ENCODE results near the gene ACACA. TPM values are rescaled to one million over a fixed set of nuclear protein-coding genes. Genes with fewer than 3 reads are reported as not detected.

The ACACA gene
- total RNA-seq, 2 experiments from 2014 or later, result 52.6 to 59.8 TPM

DNA sequence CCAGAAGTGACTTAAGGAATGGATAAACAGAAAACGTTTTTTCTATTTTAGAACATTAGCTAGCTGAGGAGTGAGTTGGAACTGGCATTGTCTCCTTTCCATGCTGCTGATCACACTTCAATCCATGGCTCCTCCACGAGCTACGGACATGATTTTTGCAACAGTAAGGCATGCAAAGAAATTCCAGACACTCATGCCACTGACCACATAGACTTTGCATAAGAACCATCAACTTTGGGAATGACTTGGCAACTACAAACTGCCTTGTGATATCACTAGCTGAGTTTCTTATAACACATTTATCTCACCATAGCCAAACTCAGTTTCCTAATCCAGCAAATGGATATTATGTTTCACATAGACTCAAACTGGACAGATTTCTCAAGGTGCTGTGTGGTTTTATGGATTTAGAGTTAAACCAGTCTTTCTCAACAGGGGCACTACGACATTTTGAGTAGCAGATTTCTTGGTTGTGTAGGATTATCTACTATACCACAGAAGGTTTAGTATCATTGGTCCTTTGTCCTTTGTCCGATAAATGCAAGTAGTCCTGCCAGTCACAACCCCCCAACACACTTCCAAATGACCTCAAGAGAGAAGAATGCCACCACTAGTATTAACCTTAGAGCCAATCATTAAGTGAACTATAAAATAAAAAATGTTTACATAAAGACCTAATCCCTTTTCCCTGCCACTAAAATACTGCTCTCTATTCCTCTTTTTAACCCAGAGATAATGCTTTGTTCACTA, 79.1 kb downstream of the ACACA start:
- no peak overlapping the region for H3K27ac Mint-ChIP-seq
- H3K4me1 Mint-ChIP-seq (ENCODE audit: low read depth), result no peaks in the 10 kb centered on the region
- intact Hi-C loops (cut with micrococcal nuclease), result no loop called here
- CTCF ChIA-PET, result no interaction called here
- no peaks in the 10 kb centered on the region for H3K27me3 Mint-ChIP-seq (ENCODE audit: low read depth)
- H3K36me3 Mint-ChIP-seq (ENCODE audit: low read depth), result peaks cover 22% of the 10 kb centered on the region
- DNase-seq, result no peak
- no peaks in the 10 kb centered on the region for H3K9me3 Mint-ChIP-seq
- H3K4me3 Mint-ChIP-seq, result no peak overlapping the region

DNA sequence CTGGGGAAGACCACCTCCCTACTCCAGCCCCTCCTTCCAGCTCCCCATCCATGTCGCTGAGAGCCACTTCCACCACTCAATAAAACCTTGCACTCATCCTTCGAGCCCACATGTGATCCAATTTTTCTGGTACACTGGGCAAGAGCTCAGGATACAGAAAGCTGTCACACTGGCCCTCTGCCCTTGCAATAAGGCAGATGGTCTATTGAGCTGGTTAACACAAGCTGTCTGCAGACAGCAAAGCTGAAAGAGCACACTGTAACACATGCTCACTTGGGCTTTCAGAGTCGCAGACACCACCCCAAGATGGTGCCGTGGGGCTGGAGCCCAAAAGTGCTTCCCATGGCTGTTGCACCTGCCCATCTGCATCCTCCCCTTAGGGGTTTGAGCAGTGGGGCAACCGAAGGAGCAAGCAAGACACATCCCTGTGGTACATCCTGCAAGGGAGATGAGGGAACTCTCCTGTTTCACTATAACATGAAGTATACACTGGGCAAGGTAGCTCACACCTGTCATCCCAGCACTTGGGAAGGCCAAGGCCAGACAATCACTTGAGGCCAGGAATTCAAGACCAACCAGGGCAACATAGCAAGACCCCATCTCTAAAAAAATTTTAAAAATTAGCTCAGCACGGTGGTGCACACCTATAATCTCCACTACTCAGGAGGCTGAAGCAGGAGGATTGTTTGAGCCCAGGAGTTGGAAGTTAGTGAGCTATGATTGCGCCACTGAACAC, 83.6 kb downstream of the ACACA start:
- H3K4me3 Mint-ChIP-seq, result no peak overlapping the region
- H3K4me1 Mint-ChIP-seq (ENCODE audit: low read depth), result no peaks in the 10 kb centered on the region
- DNase-seq, result no peak
- CTCF ChIA-PET, result no interaction called here
- intact Hi-C loops (cut with micrococcal nuclease), result no loop called here
- peaks cover 25% of the 10 kb centered on the region for H3K36me3 Mint-ChIP-seq (ENCODE audit: low read depth)
- H3K9me3 Mint-ChIP-seq, result no peaks in the 10 kb centered on the region
- no peaks in the 10 kb centered on the region for H3K27me3 Mint-ChIP-seq (ENCODE audit: low read depth)
- H3K27ac Mint-ChIP-seq, result no peak overlapping the region

DNA sequence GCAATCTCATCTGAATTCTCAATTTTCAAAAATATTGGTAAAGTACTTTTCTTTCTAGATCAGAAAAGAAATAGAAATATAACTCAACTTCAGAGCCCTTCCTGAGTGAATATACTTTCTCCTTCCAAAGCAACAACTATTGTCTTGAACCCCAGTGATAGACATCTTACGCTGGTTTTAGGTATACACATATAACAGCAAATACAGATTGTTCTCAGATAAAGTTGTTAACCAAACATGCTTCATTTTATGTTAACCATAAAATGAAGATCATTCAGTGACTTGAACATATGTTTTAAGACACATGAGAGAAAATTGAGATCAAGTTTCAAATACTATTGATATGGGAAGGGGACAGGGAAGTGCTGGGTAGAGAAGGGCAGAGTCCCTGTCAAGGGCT, 84.5 kb downstream of the ACACA start:
- DNase-seq, result no peak
- Mint-ChIP-seq H3K4me1 (ENCODE audit: low read depth) (no peaks in the 10 kb centered on the region), H3K27ac (no peak overlapping the region), H3K9me3 (no peaks in the 10 kb centered on the region), H3K27me3 (ENCODE audit: low read depth) (no peaks in the 10 kb centered on the region), H3K36me3 (ENCODE audit: low read depth) (peaks cover 25% of the 10 kb centered on the region), H3K4me3 (no peak overlapping the region)
- CTCF ChIA-PET, result no interaction called here
- intact Hi-C loops (cut with micrococcal nuclease), result no loop called here

GRCh38 chr17:37318931-37319594, 87.6 kb downstream of the ACACA start:
- Mint-ChIP-seq H3K4me3 (no peak overlapping the region), H3K36me3 (ENCODE audit: low read depth) (peaks cover 23% of the 10 kb centered on the region), H3K4me1 (ENCODE audit: low read depth) (no peaks in the 10 kb centered on the region), H3K27ac (no peak overlapping the region), H3K9me3 (no peaks in the 10 kb centered on the region), H3K27me3 (ENCODE audit: low read depth) (no peaks in the 10 kb centered on the region)
- no peak for DNase-seq
- CTCF ChIA-PET, result no interaction called here
- intact Hi-C loops (cut with micrococcal nuclease), result no loop called here

GRCh38 chr17:37317867-37318266, 88.8 kb downstream of the ACACA start:
- Mint-ChIP-seq H3K36me3 (ENCODE audit: low read depth) (peaks cover 20% of the 10 kb centered on the region), H3K27me3 (ENCODE audit: low read depth) (no peaks in the 10 kb centered on the region), H3K4me3 (no peak overlapping the region), H3K4me1 (ENCODE audit: low read depth) (no peaks in the 10 kb centered on the region), H3K27ac (no peak overlapping the region), H3K9me3 (no peaks in the 10 kb centered on the region)
- DNase-seq, result no peak
- intact Hi-C loops (cut with micrococcal nuclease), result no loop called here
- CTCF ChIA-PET, result no interaction called here

DNA sequence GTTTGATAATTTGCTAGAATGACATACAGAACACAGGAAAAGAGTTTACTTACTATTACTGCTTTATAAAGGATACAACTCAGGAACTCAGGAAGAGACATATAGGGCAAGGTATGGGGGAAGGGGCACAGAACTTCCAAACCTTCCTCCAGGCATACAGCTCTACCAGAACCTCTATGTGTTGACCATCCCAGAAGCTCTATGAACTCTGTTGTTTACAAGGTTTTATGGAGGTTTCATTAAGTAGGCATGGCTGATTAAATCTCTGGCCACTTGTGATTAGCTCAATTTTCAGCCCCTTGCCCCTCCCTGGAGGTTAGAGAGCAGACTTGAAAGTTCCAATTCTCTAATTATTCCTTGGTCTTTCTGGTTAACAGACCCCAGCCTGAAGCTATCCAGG, 91.0 kb downstream of the ACACA start:
- H3K9me3 Mint-ChIP-seq, result no peaks in the 10 kb centered on the region
- no peak for DNase-seq
- H3K4me3 Mint-ChIP-seq, result no peak overlapping the region
- H3K27ac Mint-ChIP-seq, result no peak overlapping the region
- intact Hi-C loops (cut with micrococcal nuclease), result no loop called here
- no peaks in the 10 kb centered on the region for H3K27me3 Mint-ChIP-seq (ENCODE audit: low read depth)
- CTCF ChIA-PET, result no interaction called here
- peaks cover 14% of the 10 kb centered on the region for H3K36me3 Mint-ChIP-seq (ENCODE audit: low read depth)
- H3K4me1 Mint-ChIP-seq (ENCODE audit: low read depth), result no peaks in the 10 kb centered on the region

DNA sequence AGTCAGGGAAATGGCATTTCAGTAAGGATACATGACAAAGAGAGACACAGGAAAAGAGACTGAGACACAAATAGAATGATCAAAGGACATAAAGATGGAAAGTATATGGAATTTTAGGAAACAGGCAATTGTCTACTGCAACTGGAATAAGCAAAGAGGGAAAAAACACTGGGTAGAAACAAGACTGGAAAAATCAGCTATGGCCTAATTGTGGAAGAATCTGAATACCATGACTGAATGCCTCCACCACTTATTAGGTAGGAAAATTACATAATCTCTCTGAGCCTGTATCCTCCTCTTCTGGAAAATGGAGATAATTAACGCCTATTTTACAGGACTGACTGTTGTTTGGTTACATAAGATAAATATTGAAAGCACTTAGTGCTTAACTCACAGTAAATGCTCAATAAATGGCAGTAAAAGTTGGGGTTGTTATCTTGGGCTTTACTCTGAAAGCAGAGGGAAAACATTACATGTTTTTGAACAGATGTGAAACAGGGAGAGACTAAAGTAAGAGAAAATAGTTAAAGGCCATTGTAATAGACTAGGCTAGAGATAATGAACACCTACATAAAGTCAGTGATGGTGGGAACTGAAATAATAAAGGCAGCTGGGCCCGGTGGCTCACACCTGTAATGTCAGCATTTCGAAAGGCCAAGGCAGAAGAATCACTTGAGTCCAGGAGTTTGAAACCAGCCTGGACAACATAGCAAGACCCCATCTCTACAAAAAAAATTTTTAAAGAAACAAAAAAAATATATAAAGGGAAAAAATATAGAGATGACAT, 94.3 kb downstream of the ACACA start:
- no peak for DNase-seq
- intact Hi-C loops (cut with micrococcal nuclease), result no loop called here
- CTCF ChIA-PET, result no interaction called here
- Mint-ChIP-seq H3K27me3 (ENCODE audit: low read depth) (no peaks in the 10 kb centered on the region), H3K36me3 (ENCODE audit: low read depth) (peaks cover 15% of the 10 kb centered on the region), H3K4me3 (no peak overlapping the region), H3K4me1 (ENCODE audit: low read depth) (no peaks in the 10 kb centered on the region), H3K27ac (no peak overlapping the region), H3K9me3 (no peaks in the 10 kb centered on the region)

DNA sequence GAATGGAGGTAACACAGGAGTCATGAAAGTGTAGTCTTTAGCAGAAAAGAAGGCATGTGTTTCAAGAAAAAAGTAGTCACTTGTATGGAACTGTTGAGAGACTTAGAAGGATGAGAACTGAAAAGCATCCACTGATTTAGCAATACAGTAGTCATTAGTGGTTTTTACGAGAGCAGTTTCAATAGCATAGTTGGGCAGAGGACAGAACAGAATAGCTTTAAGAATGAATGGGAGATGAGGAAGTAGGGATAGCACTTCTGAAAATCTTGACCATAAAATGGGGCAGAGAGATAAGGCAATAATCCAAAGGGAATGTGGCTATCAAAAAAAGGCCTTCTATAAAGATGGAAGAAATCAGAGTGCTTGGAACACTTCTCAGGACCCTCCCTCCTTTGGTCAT, 95.7 kb downstream of the ACACA start:
- intact Hi-C loops (cut with micrococcal nuclease), result no loop called here
- no peak for DNase-seq
- Mint-ChIP-seq H3K27me3 (ENCODE audit: low read depth) (no peaks in the 10 kb centered on the region), H3K9me3 (no peaks in the 10 kb centered on the region), H3K4me1 (ENCODE audit: low read depth) (no peaks in the 10 kb centered on the region), H3K36me3 (ENCODE audit: low read depth) (peaks cover 11% of the 10 kb centered on the region), H3K27ac (no peak overlapping the region), H3K4me3 (no peak overlapping the region)
- CTCF ChIA-PET, result interaction anchor here (0.6 kb wide), 1 partner anchor 1161 kb away, joined by 3 read pairs; no protein-coding TSS in a partner anchor

GRCh38 chr17:37309051-37309450, 97.6 kb downstream of the ACACA start:
- DNase-seq, result no peak
- Mint-ChIP-seq H3K36me3 (ENCODE audit: low read depth) (peaks cover 15% of the 10 kb centered on the region), H3K9me3 (no peaks in the 10 kb centered on the region), H3K27ac (no peak overlapping the region), H3K4me3 (no peak overlapping the region), H3K4me1 (ENCODE audit: low read depth) (no peaks in the 10 kb centered on the region), H3K27me3 (ENCODE audit: low read depth) (no peaks in the 10 kb centered on the region)
- CTCF ChIA-PET, result interaction anchor here (0.7 kb wide), 1 partner anchor 1115 kb away, joined by 3 read pairs; no protein-coding TSS in a partner anchor
- intact Hi-C loops (cut with micrococcal nuclease), result no loop called here

GRCh38 chr17:37305406-37305905, 101.2 kb downstream of the ACACA start:
- CTCF ChIA-PET, result no interaction called here
- intact Hi-C loops (cut with micrococcal nuclease), result no loop called here

GRCh38 chr17:37301288-37301687, 105.3 kb downstream of the ACACA start:
- CTCF ChIA-PET, result interaction anchor here (0.5 kb wide), 1 partner anchor 12 kb away, joined by 3 read pairs; no protein-coding TSS in a partner anchor
- no peak for DNase-seq
- peaks cover 2% of the 10 kb centered on the region for H3K4me1 Mint-ChIP-seq (ENCODE audit: low read depth)
- no peaks in the 10 kb centered on the region for H3K9me3 Mint-ChIP-seq
- peaks cover 8% of the 10 kb centered on the region for H3K36me3 Mint-ChIP-seq (ENCODE audit: low read depth)
- no peak overlapping the region for H3K27ac Mint-ChIP-seq
- H3K4me3 Mint-ChIP-seq, result no peak overlapping the region
- intact Hi-C loops (cut with micrococcal nuclease), result no loop called here
- H3K27me3 Mint-ChIP-seq (ENCODE audit: low read depth), result no peaks in the 10 kb centered on the region

More at GRCh38 chr17:37305406-37305905, 101.2 kb downstream of the ACACA start:
- no peaks in the 10 kb centered on the region for H3K9me3 Mint-ChIP-seq
- H3K27ac Mint-ChIP-seq, result no peak overlapping the region
- no peaks in the 10 kb centered on the region for H3K27me3 Mint-ChIP-seq (ENCODE audit: low read depth)
- H3K4me1 Mint-ChIP-seq (ENCODE audit: low read depth), result no peaks in the 10 kb centered on the region
- DNase-seq, result no peak
- peaks cover 15% of the 10 kb centered on the region for H3K36me3 Mint-ChIP-seq (ENCODE audit: low read depth)
- H3K4me3 Mint-ChIP-seq, result no peak overlapping the region

GRCh38 chr17:37300683-37301082, 106.0 kb downstream of the ACACA start:
- Mint-ChIP-seq H3K27ac (no peak overlapping the region), H3K4me1 (ENCODE audit: low read depth) (peaks cover 2% of the 10 kb centered on the region), H3K9me3 (no peaks in the 10 kb centered on the region), H3K36me3 (ENCODE audit: low read depth) (peaks cover 8% of the 10 kb centered on the region), H3K4me3 (no peak overlapping the region), H3K27me3 (ENCODE audit: low read depth) (no peaks in the 10 kb centered on the region)
- intact Hi-C loops (cut with micrococcal nuclease), result no loop called here
- CTCF ChIA-PET, result interaction anchor here (0.5 kb wide), 1 partner anchor 11 kb away, joined by 3 read pairs; no protein-coding TSS in a partner anchor
- no peak for DNase-seq

Data from activated naive CD4-positive, alpha-beta T cell treated with anti-CD3 and anti-CD28 coated beads for 36 hours (primary cell).